A549 (cell line): Measurements from ENCODE around the gene PTGES3L. TPM values are rescaled to one million over a fixed set of nuclear protein-coding genes. Genes with fewer than 3 reads are reported as not detected.

Experiments
- ATAC-seq, 2 experiments: fragments of 200-7000 bp in 1 of 2; fragments of >200 bp in 1 of 2; cut with Nextera tagmentation in 1 of 2; cut with Tn5 transposase in 1 of 2; 3 replicates each; pipeline versions ENCODE4 v1.8.0 to v1.9.1; 2018 to 2020; ENCODE audit warnings: mild to moderate bottlenecking in 1 of 2, moderate library complexity in 1 of 2
- CTCF ChIA-PET: fragments of 300-600 bp; sonication (Branson Sonifier 250); formaldehyde crosslinking; extraction: SDS; loops from one replicate; lab custom pipeline; 2021; ENCODE audit warnings: antibody characterized with exemption, inconsistent platforms; lab: Yijun Ruan, JAX
- POLR2A ChIA-PET: fragments of 350-600 bp; formaldehyde crosslinking; extraction: SDS; loops from one replicate; lab custom pipeline; 2021; ENCODE audit warnings: antibody characterized with exemption, inconsistent platforms; lab: Yijun Ruan, JAX
- DNase-seq, 2 experiments: peaks; one replicate each; pipeline versions ENCODE4 v3.0.0 to v3.0.0-alpha.2; 2011 to 2016; ENCODE audit warnings: low read depth in 1 of 2, low spot score in 1 of 2
- FAIRE-seq: peaks from 2 replicates; lab custom pipeline; 2011; peaks lifted over from hg19 to GRCh38; lab: Jason Lieb, UNC
- H3K27ac ChIP-seq, 2 experiments: fragments of >200 bp; sonication (Bioruptor Twin); formaldehyde crosslinking; 3 replicates each; pipeline ENCODE4 v1.5.1; 2016 to 2017
- H3K4me1 ChIP-seq: fragments of >200 bp; sonication (Bioruptor Twin); formaldehyde crosslinking; 3 replicates; pipeline ENCODE4 v1.6.1; 2016
- H3K4me2 ChIP-seq: fragments of >200 bp; sonication (Bioruptor Twin); formaldehyde crosslinking; 3 replicates; pipeline ENCODE4 v1.6.1; 2016
- H3K4me3 ChIP-seq: fragments of >200 bp; sonication (Bioruptor Twin); formaldehyde crosslinking; 3 replicates; pipeline ENCODE4 v1.5.1; 2016
- H3K9me3 ChIP-seq: fragments of >200 bp; sonication (Bioruptor Twin); formaldehyde crosslinking; 3 replicates; pipeline ENCODE4 v1.6.1; 2016
- EHF ChIP-seq: fragments of 250-450 bp; sonication (Bioruptor Pico); IDR thresholded peaks from 2 replicates; pipeline ENCODE4 v1.5.0; 2020; ENCODE audit warnings: mild to moderate bottlenecking
- EHMT2 ChIP-seq: fragments of 200-600 bp; sonication (generic); IDR thresholded peaks from 2 replicates; pipeline ENCODE4 v1.6.1; 2016; ENCODE audit warnings: antibody characterized with exemption, low read depth, mild to moderate bottlenecking, moderate library complexity
- EP300 ChIP-seq, 2 experiments: fragments of >200 bp; sonication (Bioruptor Twin); formaldehyde crosslinking; IDR thresholded peaks; 2 replicates in 1 of 2; 3 replicates in 1 of 2; pipeline ENCODE4 v1.6.1; 2016 to 2017
- FOSL2 ChIP-seq, 2 experiments: fragments of 450-650 bp in 1 of 2; fragments of >200 bp in 1 of 2; sonication (Bioruptor Twin) in 1 of 2; formaldehyde crosslinking; IDR thresholded peaks; 2 replicates each; pipeline versions ENCODE4 v1.5.0 to v1.6.1; 2016 to 2020; ENCODE audit warnings: mild to moderate bottlenecking in 1 of 2, moderate library complexity in 1 of 2
- HDAC2 ChIP-seq: fragments of 200-600 bp; sonication (generic); IDR thresholded peaks from 2 replicates; pipeline ENCODE4 v1.6.1; 2016
- HEYL ChIP-seq: fragments of 250-450 bp; sonication (Bioruptor Pico); IDR thresholded peaks from 2 replicates; pipeline ENCODE4 v1.8.0; 2021; ENCODE audit warnings: mild to moderate bottlenecking, moderate library complexity
- JUNB ChIP-seq: fragments of >200 bp; sonication (Bioruptor Twin); formaldehyde crosslinking; IDR thresholded peaks from 2 replicates; pipeline ENCODE4 v1.6.1; 2016
- MAZ ChIP-seq: fragments of 150-350 bp; IDR thresholded peaks from 2 replicates; pipeline ENCODE4 v1.6.1; 2014; ENCODE audit warnings: antibody characterized with exemption, low read depth, low read length, borderline replicate concordance
- MYC ChIP-seq: IDR thresholded peaks from 2 replicates; pipeline ENCODE4 v1.6.1; 2012; ENCODE audit warnings: mild to moderate bottlenecking, inconsistent platforms, low read length, improper control_type of control experiment, borderline replicate concordance
- NR3C1 ChIP-seq: fragments of >200 bp; sonication (Bioruptor Twin); formaldehyde crosslinking; IDR thresholded peaks from 3 replicates; pipeline ENCODE4 v1.6.1; 2017
- POLR2A ChIP-seq: IDR thresholded peaks from 2 replicates; pipeline ENCODE4 v1.6.1; 2012; ENCODE audit warnings: mild to moderate bottlenecking, low read length
- POLR2AphosphoS2 ChIP-seq: conservative IDR thresholded peaks from 2 replicates; pipeline ENCODE4 v1.6.1; 2012; ENCODE audit warnings: low read length, improper control_type of control experiment, inconsistent platforms
- REST ChIP-seq: fragments of 200-600 bp; sonication (generic); IDR thresholded peaks from 2 replicates; pipeline ENCODE4 v1.6.1; 2016; ENCODE audit warnings: antibody characterized with exemption, mild to moderate bottlenecking, moderate library complexity
- RNF2 ChIP-seq: fragments of 200-600 bp; sonication (generic); IDR thresholded peaks from 2 replicates; pipeline ENCODE4 v1.6.1; 2016; ENCODE audit warnings: low read depth, mild to moderate bottlenecking, antibody characterized with exemption, moderate library complexity, borderline replicate concordance
- ZFP36 ChIP-seq: fragments of 450-650 bp; IDR thresholded peaks from 2 replicates; pipeline ENCODE4 v1.6.1; 2014; ENCODE audit warnings: borderline replicate concordance; ENCODE audit not compliant: partially characterized antibody
- ZSCAN20 ChIP-seq: fragments of 250-450 bp; sonication (Bioruptor Pico); IDR thresholded peaks from 2 replicates; pipeline ENCODE4 v1.8.0; 2022; ENCODE audit warnings: mild to moderate bottlenecking, moderate library complexity
- WGBS: methylation state at CpG from one replicate; pipeline ENCODE4 v1.1.6; 2017; ENCODE audit errors: missing lambda C conversion rate; 5-methylcytosine and 5-hydroxymethylcytosine counted together
- polyA minus RNA-seq: library from RNA; depleted of rRNA, polyadenylated mRNA; stranded (reverse); fragments of >200 nt; gene quantifications from 2 replicates; pipeline ENCODE4 v1.2.3, GENCODE V29; 2011; rRNA and poly(A)+ RNA removed
- polyA plus RNA-seq, 4 experiments: library from polyadenylated mRNA; depleted of rRNA in 3 of 4; stranded (reverse); fragments of >200 nt; fragmentation: RNase III in 1 of 4; extraction: RNeasy Plus Mini Kit Qiagen cat#74134 plus additional on column Dnase treatment in 1 of 4; gene quantifications; 2 replicates in 3 of 4; 3 replicates in 1 of 4; pipeline ENCODE4 v1.2.3, GENCODE V29; 2011 to 2017
- TF ChIP-seq, protein P1 (sequence below): fragments of 150-350 bp; IDR thresholded peaks from 2 replicates; pipeline ENCODE4 v1.6.1; 2014; ENCODE audit warnings: low read depth, mild to moderate bottlenecking, low read length
- TF ChIP-seq, protein P2 (sequence below): IDR thresholded peaks from 2 replicates; pipeline ENCODE4 v1.6.1; 2012; ENCODE audit warnings: low read depth, borderline replicate concordance
- TF ChIP-seq, protein P3 (sequence below): fragments of >200 bp; sonication (Bioruptor Twin); formaldehyde crosslinking; IDR thresholded peaks from 2 replicates; pipeline ENCODE4 v1.6.1; 2016

Gene PTGES3L
- 1.0 and 1.8 TPM in 2 replicates for polyA plus RNA-seq (2011; rRNA removed)
- polyA plus RNA-seq (2012; cell fraction: cytosol; rRNA removed), result 0.50 and 0.62 TPM in 2 replicates
- polyA plus RNA-seq (2012; cell fraction: nucleus; rRNA removed), result 1.1 and 1.3 TPM in 2 replicates
- 2.7 to 3.5 TPM (median 3.2 TPM) in 3 replicates for polyA plus RNA-seq (2017; fragmentation: RNase III; extraction: RNeasy Plus Mini Kit Qiagen cat#74134 plus additional on column Dnase treatment)
- polyA minus RNA-seq, result 0.58 and 1.5 TPM in 2 replicates

GRCh38 chr17:42979511-42980273 lies at the start of gene PTGES3L:
Gene PTGES3L (minus strand): TSS chr17:42980080. CDS start chr17:42980053, 27 bp downstream.
- peak; percentile 48 to 57 for DNase-seq
- no peak for FAIRE-seq
- Histone ChIP-seq H3K4me1 (peaks cover 26% of the 10 kb centered on the region), H3K27ac (peak within 1 kb of the TSS; percentile 89 to 96), H3K4me2 (peak within 1 kb of the TSS; percentile 95), H3K4me3 (peak within 1 kb of the TSS; percentile 86), H3K9me3 (no peaks in the 10 kb centered on the region)
- ATAC-seq, result peak; percentile 51 to 61; a peak in 5 of 6 replicates
- CTCF ChIA-PET, result interaction anchor here (1.0 to 11.1 kb wide), 7 partner anchors 11 to 141 kb away, joined by 3 to 86 read pairs (median 3); partner anchors contain the start of gene RPL27
- POLR2A ChIA-PET, result interaction anchor here (2.0 kb wide), 1 partner anchor 18 kb away, joined by 36 read pairs; the partner anchor contains the start of gene RPL27
- 52% methylated on average over 19 of the region's 21 CpGs for WGBS
- no peak for TF ChIP-seq REST
- TF ChIP-seq HEYL (CRISPR knock-in tag), result no peak
- no peak for TF ChIP-seq POLR2AphosphoS2
- no peak for TF ChIP-seq EHMT2
- TF ChIP-seq, protein P1, sequence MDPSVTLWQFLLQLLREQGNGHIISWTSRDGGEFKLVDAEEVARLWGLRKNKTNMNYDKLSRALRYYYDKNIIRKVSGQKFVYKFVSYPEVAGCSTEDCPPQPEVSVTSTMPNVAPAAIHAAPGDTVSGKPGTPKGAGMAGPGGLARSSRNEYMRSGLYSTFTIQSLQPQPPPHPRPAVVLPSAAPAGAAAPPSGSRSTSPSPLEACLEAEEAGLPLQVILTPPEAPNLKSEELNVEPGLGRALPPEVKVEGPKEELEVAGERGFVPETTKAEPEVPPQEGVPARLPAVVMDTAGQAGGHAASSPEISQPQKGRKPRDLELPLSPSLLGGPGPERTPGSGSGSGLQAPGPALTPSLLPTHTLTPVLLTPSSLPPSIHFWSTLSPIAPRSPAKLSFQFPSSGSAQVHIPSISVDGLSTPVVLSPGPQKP, result peak; percentile 60; the same call in 1 of the 2 replicates
- TF ChIP-seq HDAC2, result no peak

DNA sequence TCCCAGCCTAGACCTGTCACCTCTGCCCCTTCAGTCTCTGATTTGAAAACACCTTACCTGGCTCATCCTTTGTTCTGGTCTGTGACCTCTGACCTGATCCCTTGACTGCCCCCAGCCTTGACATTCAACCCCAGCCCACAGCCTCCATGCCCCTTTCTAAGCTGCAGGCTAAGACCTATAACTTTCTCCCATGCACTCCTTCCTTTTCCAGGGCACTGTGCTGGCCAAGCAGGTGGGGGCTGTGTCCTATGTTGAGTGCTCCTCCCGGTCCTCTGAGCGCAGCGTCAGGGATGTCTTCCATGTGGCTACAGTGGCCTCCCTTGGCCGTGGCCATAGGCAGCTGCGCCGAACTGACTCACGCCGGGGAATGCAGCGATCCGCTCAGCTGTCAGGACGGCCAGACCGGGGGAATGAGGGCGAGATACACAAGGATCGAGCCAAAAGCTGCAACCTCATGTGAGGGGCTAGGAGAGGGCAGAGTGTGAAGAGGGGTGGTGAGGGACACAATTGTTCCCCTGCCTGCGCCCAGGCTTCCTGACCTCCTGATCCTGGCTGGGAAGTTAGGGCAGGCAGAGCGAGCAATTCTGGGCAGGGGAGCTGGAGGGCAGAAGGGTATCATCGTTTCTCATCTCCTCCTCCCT lies 48.5 kb upstream of the PTGES3L start:
- H3K9me3 ChIP-seq, result no peaks in the 10 kb centered on the region
- FAIRE-seq, result no peak
- peaks cover 7% of the 10 kb centered on the region; the same call in 2 of the 3 replicates for H3K4me1 ChIP-seq
- no peak for ATAC-seq
- POLR2A ChIA-PET, result interaction anchor here (0.8 kb wide), 1 partner anchor 287 kb away, joined by 3 read pairs; no protein-coding TSS in a partner anchor
- H3K27ac ChIP-seq, result no peak overlapping the region
- H3K4me3 ChIP-seq, result no peak overlapping the region
- 89% methylated on average over 17 of the region's 17 CpGs for WGBS
- no peak for TF ChIP-seq ZSCAN20 (CRISPR knock-in tag)
- H3K4me2 ChIP-seq, result no peak overlapping the region
- DNase-seq, result no peak
- CTCF ChIA-PET, result interaction anchor here (0.8 to 2.2 kb wide), 5 partner anchors 12 to 53 kb away, joined by 3 to 5 read pairs (median 5); no protein-coding TSS in a partner anchor

GRCh38 chr17:43027091-43028032 lies 47.5 kb upstream of the PTGES3L start:
- FAIRE-seq, result no peak
- CTCF ChIA-PET, result interaction anchor here (1.5 to 2.2 kb wide), 4 partner anchors 12 to 54 kb away, joined by 3 to 5 read pairs (median 4); no protein-coding TSS in a partner anchor
- TF ChIP-seq FOSL2 (IDR thresholded peaks at IDR 0.05) (no peak), FOSL2 (CRISPR knock-in tag; IDR thresholded peaks at IDR 0.05) (no peak), NR3C1 (no peak), HDAC2 (no peak), EHMT2 (no peak), EHF (no peak), EP300 (IDR thresholded peaks at IDR 0.05) (no peak), RNF2 (no peak), ZFP36 (no peak), POLR2A (no peak), JUNB (no peak), MAZ (no peak), MYC (no peak)
- TF ChIP-seq, protein P1, result no peak
- TF ChIP-seq, protein P2, sequence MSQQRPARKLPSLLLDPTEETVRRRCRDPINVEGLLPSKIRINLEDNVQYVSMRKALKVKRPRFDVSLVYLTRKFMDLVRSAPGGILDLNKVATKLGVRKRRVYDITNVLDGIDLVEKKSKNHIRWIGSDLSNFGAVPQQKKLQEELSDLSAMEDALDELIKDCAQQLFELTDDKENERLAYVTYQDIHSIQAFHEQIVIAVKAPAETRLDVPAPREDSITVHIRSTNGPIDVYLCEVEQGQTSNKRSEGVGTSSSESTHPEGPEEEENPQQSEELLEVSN, result no peak
- TF ChIP-seq, protein P3, sequence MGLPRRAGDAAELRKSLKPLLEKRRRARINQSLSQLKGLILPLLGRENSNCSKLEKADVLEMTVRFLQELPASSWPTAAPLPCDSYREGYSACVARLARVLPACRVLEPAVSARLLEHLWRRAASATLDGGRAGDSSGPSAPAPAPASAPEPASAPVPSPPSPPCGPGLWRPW, result no peak

More at GRCh38 chr17:43027091-43028032, 47.5 kb upstream of the PTGES3L start:
- 77% methylated on average over 9 of the region's 9 CpGs for WGBS
- Histone ChIP-seq H3K9me3 (no peaks in the 10 kb centered on the region), H3K4me3 (no peak overlapping the region), H3K4me1 (peaks cover 12% of the 10 kb centered on the region), H3K4me2 (no peak overlapping the region), H3K27ac (no peak overlapping the region)
- POLR2A ChIA-PET, result interaction anchor here (2.0 kb wide), 1 partner anchor 288 kb away, joined by 6 read pairs; no protein-coding TSS in a partner anchor
- DNase-seq (no peak), ATAC-seq (peak in 1 of 2 experiments; percentile 2; a peak in 1 of 6 replicates)
